HG03571 (cell line): ENCODE measurements around the gene SIRT5.

Source experiments
- ATAC-seq: cut with Tn5 transposase; IDR thresholded peaks from one replicate; pipeline ENCODE4 v1.9.1; 2021; ENCODE audit not compliant: unreplicated experiment

SIRT5 gene

DNA sequence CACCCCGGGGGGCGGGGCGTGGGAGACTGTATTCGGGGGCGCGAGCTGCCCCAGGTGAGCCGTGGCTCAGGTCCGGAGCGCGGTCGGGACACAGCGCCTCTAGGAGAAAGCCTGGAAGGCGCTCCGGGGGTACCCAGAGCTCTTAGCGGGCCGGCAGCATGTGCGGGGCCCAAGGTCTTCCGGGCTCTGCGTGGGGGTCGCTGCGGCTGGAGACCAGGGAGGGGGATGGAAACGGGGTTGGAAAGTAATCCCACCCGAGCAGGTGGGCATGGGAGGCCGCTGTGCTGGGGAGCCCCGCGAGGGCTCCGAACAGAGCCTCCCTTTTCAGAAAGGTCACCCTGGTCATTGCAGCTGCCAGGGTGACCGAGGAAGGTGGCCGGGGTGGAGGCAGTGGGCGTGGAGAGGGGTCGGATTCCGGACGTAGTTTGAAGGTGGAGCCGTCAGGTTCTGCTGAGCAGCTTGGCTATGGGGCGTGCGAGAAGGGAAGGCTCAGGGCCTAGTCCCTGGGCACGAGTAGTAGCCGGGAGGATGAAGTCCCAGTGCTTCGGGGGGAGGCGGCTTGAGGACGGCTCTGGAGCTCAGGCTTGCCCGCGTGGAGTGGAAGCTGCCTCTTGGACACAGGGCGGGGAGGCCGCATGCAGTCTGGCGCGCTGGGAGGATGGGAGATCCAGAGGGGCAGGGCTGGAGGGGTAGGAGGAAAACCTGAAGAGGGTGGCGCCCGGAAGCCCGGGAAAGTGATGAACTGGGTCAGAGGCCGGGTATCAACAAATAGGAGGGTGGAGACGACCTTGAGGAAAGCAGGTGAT is at the start of gene SIRT5:
TSS of gene SIRT5 (plus strand) at position 31 of the 806 bp plus-strand sequence. CDS start 9,510 bp downstream, outside the sequence.
- ATAC-seq, result peak; percentile 68

DNA sequence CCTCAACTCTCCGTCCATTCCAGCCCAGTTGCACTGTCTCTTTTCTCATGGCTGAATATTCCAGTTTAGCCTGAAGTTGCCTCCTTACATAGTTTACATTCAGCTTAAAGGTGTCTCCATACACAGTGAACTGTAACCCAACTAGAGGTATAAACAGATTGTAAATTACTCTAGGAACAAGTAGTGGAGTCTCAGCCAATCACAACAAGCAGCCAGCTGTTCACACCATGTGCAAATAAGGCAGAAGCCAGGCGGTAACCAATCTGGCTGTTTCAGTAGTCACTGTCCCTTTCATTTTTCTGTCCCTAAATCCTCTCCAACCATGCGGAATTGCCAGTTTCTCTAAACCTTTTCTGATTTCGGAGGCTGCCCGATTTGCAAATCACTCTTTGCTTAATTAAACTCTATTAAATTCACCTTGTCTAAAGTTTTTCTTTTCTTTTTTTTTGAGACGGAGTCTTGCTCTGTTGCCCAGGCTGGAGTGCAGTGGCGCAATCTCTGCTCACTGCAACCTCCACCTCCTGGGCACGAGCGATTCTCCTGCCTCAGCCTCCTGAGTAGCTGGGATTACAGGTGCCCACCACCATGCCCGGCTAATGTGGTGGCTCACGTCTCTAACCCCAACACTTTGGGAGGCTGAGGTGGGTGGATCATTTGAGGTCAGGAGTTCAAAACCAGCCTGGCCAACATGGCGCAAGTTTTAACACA is 49.4 kb upstream of the SIRT5 start:
- ATAC-seq, result no peak

DNA sequence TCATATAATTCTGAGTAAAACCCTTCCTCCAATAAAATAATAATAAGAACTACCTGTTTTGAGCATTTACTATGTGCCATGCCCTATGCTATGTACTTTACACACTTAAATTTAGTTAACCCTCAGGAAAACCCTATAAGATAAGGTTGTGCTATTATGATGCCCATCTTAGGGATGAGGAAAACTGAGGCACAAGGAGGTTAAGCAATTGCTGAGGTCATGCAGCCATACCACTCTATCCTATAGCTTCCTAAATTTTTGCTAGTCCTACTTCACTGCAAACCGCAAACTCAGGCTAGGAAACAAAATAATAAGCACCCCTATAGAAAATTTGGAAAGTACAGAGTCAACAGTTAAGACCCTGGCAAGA is 48.1 kb upstream of the SIRT5 start:
- ATAC-seq, result no peak

DNA sequence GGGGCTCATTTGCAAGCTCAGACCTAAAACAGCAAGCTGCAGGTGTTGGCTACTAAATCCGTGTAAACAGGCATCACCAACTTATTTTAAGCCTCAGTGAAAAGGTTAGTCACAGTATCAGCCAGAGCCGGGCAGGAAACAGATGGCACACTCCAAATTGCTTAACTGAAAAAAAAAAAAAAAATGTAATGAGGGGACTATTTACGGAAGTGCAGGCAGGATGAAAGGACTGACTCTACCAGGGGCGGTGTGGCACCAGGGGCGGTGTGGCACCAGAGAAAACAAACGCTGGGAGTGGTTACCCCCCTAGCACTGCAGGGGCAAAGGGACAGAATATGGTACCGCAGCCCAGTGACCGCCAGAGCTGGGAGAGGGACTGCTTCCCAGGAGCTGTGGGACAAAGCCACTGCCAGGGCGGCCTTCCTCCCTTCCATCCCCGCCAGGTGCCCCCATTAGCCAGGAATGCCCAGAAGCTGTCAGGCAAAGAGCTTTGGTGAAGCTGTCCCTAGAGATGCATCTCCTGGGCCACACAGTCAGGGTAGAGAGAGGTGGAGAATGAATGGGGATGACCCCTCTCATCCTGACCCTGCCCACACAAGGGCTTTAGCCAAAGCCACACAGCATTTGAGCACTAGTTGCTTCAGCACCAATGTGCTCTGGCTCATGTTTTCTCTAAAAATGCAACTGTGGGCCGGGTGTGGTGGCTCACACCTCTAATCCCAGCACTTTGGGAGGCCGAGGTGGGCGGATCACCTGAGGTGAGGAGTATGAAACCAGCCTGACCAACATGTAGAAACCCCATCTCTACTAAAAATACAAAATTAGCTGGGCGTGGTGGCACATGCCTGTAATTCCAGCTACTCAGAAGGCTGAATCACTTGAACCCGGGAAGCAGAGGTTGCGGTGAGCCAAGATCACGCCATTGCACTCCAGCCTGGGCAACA is 47.4 kb upstream of the SIRT5 start:
- ATAC-seq, result peak; percentile 53

DNA sequence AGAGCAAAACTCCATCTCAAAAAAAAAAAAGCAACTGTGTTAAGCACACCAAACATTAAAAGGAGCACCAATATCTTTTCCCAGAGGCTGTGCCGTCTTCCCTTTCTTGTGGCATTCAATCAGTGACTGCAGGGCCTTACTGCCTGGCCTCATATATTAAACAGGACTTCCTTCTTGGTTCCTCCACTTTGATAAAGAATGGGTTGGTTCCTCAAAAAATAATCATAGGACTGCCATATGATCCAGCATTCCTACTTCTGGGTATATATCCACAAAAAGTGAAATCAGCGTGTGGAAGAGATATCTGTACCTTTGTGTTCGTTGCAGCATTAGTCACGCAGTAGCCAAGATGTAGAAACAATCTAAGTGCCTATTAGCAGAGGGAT is 46.7 kb upstream of the SIRT5 start:
- ATAC-seq, result no peak

DNA sequence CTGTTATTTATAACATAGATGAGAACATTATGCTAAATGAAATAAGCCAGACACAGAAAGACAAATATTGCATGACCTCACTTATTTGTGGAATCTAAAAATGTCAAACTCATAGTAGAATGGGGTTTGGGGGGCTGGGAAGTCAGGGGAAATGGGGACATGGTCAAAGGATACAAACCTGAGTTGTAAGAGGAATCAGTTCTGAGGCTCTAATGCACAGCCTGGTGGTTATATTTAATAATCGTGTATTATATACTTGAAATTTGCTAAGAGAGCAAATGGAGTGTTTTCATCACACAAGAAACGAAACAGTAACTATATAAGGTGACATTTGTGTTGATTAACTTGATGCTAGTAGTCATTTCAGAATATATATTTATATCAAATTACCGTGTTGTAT is 46.2 kb upstream of the SIRT5 start:
- ATAC-seq, result no peak

DNA sequence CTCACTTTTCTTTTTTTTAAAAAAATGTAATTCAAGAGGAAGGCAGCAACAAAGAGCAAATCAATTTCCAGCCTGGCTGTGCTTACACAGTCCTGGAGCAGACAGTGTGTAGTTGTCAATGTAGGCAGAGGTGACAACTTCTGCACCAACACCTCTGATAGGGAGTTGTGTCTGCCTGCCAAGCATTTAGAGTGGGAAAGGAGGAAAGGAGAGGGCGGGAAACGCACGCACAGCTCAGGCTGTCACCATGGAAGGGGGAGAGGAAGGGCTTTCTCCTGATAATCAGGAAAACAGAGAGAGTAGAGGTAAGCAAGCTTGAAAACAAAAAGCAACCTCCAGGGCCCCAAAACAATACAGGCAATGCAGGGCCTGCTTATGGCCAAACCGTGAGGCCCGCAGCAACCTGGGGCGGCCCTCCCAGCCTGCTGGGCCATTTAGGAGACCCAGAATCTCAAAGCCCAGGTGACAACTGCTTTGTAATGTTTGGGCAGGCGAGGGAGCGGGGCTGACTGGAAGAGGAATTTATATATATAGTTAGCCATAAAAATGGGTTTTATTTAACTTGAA is 45.5 kb upstream of the SIRT5 start:
- no peak for ATAC-seq

DNA sequence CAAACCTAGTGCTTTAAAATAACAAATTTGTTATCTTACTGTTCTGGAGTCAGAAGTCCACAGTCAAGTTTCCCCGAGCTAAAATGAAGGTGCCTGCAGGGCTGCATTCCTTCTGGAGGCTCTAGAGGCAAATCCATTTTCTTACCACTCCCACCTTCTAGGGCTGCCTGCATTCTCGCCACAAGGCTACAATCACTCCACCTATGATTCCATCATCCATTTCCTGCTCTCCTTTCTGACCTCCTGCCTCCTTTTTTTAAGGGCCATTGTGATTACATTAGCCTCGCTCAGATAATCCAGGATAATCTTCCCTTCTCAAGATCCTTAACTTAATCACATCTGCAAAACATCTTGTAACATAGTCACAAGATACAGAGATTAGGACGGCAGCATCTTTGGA is 42.4 kb upstream of the SIRT5 start:
- no peak for ATAC-seq

DNA sequence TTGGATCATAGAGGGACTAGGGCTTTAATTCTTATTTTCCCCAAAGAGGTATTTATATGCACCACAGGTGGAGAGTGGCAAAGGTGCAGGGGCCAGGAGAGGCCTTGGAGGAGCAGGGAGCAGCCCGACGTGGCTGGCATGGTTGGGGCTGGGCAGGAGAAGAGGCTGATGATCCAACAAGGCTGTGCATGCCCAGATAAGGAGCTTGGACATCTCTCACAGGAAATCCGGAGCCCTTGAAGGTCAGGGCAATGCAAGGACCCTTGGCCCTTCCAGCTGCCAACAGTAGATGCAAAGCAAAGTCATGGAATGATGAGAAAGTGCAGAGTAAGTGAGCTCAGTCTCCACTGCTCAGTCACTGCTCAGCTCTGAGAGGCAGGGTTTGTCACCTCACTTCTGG is 39.9 kb upstream of the SIRT5 start:
- no peak for ATAC-seq

DNA sequence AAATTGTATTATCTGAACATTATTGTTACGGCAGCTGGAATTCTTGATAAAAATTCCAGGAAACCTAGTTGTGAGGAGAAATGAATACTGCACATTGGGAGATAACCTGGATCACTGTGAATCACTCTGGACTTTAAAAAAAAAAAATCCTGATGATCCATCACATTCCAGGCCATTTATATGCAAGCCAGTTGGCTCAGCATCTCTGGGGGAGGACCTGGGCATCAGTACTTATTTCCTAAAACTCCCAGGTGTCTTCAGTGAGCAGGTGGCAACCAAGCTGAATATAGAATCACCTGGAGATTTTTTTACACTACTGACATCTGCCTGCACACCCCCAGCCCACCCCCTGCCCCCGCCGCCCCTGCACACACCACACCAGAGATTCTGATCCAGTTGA is 39.1 kb upstream of the SIRT5 start:
- no peak for ATAC-seq

DNA sequence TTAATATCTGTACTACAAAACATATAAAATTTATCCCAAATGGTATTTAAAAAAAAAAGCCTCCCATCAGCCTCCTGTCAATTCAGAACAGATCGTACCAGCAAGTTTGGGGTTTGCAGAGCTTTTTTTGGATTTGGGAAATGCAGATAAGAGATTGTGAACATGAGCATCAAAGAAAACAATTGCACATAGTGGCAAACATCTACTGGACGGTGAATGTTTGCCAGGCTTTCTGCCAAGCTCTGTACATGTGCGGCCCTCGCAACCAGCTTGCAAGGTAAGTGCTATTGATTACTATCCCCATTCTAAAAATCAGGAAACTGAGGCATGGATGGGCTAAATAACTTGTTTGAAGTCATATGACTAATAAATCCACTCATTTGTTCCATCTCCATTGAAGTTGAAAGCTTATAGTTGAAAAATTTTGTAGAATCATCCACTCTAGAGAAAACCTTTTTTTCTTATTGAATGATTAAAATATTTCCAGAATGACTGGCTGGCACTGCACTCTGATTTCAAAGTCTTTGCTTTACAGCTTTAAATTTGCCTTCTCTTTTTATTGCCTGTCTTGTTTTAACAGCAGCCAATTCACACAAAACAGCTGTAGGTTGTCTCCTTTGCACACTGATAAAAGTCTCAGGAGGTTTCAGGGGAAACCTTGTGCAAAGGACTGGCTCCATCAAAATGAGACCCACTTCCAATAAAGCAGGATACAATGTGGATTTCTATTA is 37.4 kb upstream of the SIRT5 start:
- no peak for ATAC-seq

DNA sequence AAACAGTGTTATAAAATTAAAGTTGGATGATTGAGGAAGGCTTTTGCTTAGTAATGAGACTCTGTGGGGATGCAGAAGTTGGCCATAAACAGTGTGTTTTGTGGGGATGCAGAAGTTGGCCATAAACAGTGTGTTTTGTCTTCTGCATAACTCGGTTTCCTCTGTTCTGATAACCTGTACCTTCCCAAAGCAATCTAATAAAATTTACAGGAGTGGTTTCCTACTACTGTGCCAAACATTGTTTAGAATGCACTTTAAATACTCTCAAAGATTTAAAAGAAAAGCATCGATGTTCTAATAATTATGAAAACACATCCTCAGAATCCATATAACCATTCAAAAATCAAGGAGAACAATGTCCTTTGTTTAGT is 36.9 kb upstream of the SIRT5 start:
- ATAC-seq, result no peak

DNA sequence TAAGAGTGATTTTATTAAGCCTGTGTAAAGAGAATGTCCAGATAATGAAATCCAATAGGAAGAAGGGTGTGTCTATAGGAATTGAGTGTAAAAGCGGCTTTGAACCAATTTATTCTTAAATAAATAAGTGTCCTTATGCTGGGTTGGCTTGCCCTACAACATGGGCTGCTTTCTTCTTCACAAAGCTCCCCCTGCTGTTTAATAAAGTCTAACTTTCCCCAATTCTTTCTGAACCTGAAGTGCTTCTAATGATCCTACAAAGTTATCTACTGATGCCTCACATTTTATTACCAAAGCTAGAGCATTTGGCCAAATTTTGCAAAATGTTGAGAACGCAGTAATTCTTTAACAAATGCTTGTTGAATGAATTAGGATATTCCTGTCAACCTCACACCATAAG is 36.3 kb upstream of the SIRT5 start:
- ATAC-seq, result no peak

DNA sequence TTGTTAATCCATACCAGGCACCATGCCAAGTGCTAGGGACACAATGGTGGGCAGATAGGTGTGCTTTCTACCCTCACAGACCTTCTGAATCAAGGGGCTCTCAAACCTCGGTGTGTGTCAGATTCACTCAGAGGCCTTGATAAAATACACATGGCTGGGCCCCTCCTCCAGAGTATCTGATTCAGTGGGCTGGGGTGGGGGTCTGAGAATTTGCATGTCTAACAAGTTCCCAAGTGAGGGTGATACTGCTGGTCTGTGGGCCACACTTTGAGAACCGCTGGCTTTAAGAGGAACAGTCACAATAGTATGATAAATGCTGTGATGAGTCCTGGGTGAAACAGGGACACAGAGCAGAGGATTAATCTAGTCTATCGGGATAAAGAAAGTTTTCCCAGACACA is 35.8 kb upstream of the SIRT5 start:
- no peak for ATAC-seq

DNA sequence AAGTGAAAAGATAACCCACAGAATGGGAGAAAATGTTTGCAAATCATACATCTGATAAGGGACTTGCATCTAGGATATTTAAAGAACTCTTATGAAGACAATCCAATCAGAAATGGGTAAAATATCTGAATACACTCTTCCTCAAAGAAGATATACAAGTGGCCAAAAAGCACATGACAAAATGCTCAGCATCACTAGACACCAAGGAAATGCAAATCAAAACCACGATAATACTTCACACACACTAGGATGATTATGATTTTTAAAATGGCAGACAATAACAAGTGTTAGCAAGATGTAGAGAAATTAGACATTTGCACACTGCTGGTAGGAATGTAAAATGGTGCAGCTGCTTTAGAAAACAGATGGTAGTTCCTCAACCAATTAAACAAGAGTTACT is 34.8 kb upstream of the SIRT5 start:
- no peak for ATAC-seq

DNA sequence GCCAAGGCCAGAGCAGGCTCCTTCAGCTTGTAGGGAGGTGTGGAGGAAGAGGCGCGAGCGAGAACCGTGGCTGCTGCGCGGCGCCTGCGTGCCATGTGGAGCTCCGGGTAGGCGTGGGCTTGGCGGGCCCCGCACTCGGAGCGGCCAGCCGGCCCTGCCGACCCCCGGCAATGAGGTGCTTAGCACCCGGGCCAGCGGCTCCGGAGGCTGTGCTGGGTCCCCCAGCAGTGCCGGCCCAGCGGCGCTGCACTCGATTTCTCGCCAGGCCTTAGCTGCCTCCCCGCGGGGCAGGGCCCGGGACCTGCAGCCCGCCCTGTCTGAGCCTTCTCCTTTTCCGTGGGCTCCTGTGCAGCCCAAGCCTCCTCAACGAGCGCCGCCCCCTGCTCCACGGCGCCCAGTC is 32.9 kb upstream of the SIRT5 start:
- ATAC-seq, result no peak

DNA sequence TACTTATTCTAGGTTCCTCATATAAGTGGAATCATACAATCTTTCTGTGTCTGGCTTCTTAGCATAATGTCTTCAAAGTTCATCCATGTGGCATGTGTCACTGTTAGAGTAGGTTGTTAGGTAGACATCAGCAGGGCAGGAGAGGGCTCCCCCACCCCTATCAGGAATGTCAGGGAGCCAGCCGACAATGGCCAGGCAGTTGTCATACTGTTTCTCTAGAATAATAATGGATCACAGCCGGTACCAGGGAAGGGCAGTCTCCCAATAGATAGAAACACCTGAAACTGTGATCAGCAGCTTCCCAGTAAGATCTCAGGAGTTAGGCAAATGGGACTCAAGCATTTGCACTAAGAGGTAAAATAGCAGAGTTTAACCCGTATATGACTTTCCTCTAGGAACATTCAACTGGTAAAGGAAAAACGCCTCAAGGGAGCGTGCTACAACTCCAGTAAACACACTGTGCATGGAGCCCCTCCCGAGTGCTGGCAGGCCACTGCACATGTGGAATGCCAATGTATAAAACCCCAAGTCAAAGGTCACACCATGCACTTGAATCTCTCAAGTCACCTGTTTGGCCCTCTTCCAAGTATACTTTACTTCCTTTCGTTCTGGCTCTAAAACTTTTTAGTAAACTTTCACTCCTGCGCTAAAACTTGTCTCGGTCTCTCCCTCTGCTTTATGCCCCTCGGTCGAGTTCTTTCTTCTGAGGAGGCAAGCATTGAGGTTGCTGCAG is 29.8 kb upstream of the SIRT5 start:
- ATAC-seq, result no peak

DNA sequence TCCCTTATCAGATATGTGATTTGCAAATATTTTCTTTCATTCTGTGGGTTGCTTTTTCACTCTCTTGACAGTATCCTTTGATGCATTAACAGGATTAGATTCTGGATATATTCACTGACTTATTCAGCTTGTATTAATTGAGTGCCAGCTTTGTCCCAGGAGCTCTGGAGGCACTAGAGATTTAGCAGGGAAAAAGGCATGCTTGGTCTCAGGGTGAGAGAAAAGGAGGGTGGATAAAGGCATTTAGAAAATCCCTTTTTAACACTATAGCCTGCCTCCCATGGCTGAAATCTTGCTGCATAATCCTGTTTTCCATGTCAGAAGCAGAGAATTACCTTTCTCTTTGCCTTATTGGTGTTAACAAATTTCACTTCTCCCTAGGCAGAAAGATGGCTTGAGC is 28.5 kb upstream of the SIRT5 start:
- ATAC-seq, result no peak

DNA sequence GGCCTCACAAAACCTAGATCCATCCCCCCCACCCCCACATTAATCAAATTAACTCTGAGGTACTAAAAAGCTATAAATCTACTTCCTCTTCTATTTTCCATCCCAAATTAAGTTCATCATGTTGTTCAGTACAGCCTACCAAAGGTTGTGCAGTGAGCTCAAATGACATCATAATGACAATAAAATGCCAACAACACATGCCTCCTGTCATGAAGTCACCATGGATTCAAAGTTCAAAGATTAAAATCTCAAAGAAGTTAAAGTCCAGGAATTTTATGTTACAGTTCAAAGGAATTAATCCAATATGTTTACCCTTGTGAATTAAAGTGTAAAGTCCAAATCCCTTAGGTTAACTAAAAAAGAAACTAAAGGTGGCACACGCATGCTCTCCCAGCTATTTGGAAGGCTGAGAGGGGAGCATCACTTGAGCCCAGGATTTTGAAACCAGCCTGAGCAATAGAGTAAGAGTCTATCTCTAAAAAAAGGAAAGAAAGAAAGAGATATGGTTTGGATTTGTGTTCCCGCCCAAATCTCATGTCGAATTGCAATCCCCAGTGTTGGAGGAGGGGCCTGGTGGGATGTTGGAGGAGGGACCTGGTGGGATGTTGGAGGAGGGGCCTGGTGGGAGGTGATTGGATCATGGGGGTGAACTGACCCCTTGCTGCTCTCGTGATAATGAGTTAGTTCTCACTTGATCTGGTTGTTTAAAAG is 25.7 kb upstream of the SIRT5 start:
- no peak for ATAC-seq
